Esophagus (tissue), 2 donors: ENCODE measurements around the gene TTC31. TPM values are rescaled to one million over a fixed set of nuclear protein-coding genes. Genes with fewer than 3 reads are reported as not detected.

Source experiments
- H3K27ac ChIP-seq, 2 donors: one replicate each; pipeline ENCODE4 v1.5.1; 2013; ENCODE audit warnings: low read depth in 2 of 2, mild to moderate bottlenecking in 2 of 2, inconsistent platforms in 1 of 2, low read length in 1 of 2, moderate library complexity in 1 of 2
- H3K27me3 ChIP-seq, 2 donors: one replicate each; pipeline ENCODE4 v1.6.1; 2013; ENCODE audit warnings: low read length in 2 of 2, control low read depth in 1 of 2, mild to moderate bottlenecking in 1 of 2; ENCODE audit not compliant: insufficient read depth in 2 of 2, control insufficient read depth in 1 of 2
- H3K36me3 ChIP-seq, 2 donors: one replicate each; pipeline ENCODE4 v1.6.1; 2013; ENCODE audit warnings: low read length in 1 of 2; ENCODE audit not compliant: control insufficient read depth in 2 of 2, insufficient read depth in 2 of 2
- H3K4me1 ChIP-seq, 2 donors: one replicate each; pipeline ENCODE4 v1.6.1; 2013; ENCODE audit warnings: low read length in 1 of 2; ENCODE audit not compliant: control insufficient read depth in 2 of 2, insufficient read depth in 2 of 2
- H3K4me3 ChIP-seq, 2 donors: one replicate each; pipeline ENCODE4 v1.5.1; 2013; ENCODE audit warnings: low read length in 2 of 2, mild to moderate bottlenecking in 2 of 2, low read depth in 1 of 2, moderate library complexity in 1 of 2
- H3K9me3 ChIP-seq, 2 donors: one replicate each; pipeline ENCODE4 v1.6.1; 2013; ENCODE audit warnings: mild to moderate bottlenecking in 2 of 2, low read depth in 1 of 2, low read length in 1 of 2, moderate library complexity in 1 of 2; ENCODE audit not compliant: control insufficient read depth in 2 of 2, insufficient read depth in 1 of 2
- WGBS, 2 donors: extraction: QIAGEN DNeasy Blood & Tissue Kit; methylation state at CpG; one replicate each; pipeline ENCODE4 v1.1.7; 2013; 5-methylcytosine and 5-hydroxymethylcytosine counted together
- polyA plus RNA-seq, 2 donors: library from polyadenylated mRNA; stranded (reverse); fragments of 200-250 nt; gene quantifications; one replicate each; pipeline ENCODE4 v1.2.3, GENCODE V29; 2013
- donor health status: healthy with polysubstance abuse.
- donor health status: Bipolar disorder and iron deficiency.

Gene TTC31
- polyA plus RNA-seq, 2 donors = 9.7 to 13.4 TPM

DNA sequence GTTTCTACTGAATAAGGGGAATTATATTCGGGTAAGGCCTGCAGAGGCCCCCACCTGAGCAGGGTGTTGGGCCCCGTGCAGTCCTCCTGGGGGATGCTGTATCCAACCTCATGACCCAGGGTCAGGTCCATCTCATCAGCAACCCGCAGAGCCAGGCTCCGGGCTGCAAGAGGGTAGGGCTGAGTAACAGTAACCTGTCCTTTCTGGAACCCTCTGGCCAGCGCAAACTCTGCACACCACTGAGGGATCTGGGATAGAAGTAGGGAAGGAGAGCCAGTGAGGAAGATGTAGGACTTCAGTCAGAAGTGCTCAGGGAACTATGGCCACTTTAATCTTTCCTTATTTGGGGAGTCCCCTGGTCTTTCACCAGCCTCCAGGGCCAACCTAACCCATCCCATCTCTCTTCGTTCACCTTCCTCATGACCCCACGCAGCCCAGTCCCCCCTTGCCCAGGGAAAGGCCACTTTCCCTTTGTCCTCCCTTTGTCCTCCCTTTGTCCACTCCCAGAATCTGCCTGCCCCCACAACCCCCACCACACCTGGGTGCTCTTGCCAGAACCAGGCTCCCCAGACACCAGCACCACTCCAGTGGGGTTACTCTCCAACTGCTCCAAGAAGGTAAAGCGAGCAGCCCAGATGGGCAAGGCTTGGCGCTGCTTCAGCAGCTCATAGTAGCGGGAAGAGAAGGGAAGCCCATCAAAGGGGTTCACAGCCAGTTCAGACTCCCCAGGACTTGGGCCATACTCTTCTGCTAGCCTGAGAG is 42.3 kb downstream of the TTC31 start:
- no peaks in the 10 kb centered on the region for H3K27me3 ChIP-seq
- peaks cover 4 to 8% of the 10 kb centered on the region in 2 donors for H3K4me1 ChIP-seq
- H3K9me3 ChIP-seq = no peaks in the 10 kb centered on the region
- H3K4me3 ChIP-seq = no peak overlapping the region
- WGBS, 2 donors = 93 to 95% methylated on average over 10 of the region's 10 CpGs
- peaks cover 7 to 11% of the 10 kb centered on the region in 2 donors for H3K36me3 ChIP-seq
- H3K27ac ChIP-seq = no peak overlapping the region

DNA sequence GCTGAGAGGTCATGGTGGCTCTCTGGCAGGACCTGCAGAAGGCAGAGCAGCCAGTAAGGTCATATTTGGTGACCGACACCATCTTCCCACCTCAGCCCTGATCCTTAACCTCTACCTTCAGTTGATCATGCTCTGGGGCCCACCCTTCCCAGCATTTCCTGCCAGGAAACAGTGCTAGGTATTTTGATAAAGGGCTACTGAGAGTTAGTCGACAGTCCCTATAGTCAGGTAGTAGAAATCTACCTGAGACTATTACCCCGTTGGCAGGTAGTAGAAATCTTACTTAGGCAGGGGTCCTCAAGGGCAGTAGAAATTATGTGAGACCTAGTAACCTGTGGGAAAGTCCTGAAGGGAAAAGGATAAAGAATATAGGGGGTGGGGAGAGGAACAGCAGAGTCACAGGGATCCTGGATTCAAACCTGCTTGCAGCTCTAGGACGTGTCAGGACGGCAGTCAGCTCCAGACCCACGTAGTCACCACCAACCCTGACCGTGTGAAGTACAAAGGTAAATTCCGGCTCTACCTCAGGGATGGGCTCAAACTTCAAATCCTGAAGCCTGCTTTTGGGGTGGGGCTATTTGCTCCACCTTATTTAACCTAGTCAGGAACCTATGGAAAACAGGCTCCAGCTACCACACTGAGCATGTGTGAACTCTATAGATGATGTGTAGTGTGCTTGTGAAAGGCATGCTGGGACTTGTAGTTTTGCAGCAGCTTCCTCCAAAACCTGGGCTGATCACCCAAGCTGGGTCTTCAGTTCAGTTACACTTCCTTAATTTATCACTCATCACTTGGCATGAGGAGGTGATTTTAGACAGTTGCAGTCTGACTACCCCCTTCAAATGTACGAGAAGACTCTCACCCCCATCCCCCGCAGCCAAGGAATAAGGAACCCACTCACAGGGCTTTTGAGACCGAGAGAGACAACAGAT is 43.1 kb downstream of the TTC31 start, which contains the start of gene DQX1:
Gene DQX1 (minus strand): TSS at position 515 of the 932 bp plus-strand sequence. CDS start 502 bp downstream, at position 13.
- no peak within 1 kb of the TSS for H3K4me3 ChIP-seq
- no peaks in the 10 kb centered on the region for H3K27me3 ChIP-seq
- no peaks in the 10 kb centered on the region for H3K9me3 ChIP-seq
- H3K27ac ChIP-seq = peak within 1 kb of the TSS; percentile 40 to 58
- peaks cover 7 to 11% of the 10 kb centered on the region in 2 donors for H3K36me3 ChIP-seq
- peaks cover 4 to 12% of the 10 kb centered on the region in 2 donors for H3K4me1 ChIP-seq
- WGBS, 2 donors = 71% methylated on average over 11 of the region's 11 CpGs

DNA sequence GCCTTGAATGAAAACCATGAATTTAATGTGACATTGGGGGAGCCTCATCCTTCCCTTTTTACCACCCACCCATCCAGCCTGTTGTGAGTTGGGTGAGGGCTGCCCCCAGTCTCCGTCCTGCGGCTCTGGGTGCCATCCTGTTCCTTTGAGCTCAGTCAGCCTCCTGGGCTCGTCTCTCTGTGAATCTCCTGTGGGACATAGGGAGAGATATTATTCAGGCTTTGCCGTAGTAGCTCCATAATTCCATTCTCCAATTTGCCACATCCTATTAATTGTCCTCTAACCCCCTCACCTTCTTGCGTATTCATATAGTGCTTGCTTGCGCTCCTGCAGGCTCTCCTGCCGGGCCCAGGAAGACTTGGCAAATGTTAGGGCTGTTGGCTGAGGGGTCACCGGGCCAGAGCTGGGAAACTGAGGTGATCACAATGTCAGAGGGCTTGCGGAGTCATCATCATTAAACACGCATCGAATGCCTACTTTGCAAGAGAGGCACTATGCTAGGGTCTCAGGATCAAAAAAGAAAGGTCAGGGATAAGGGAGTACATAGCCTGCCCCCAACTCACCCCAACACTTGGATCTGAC is 43.9 kb downstream of the TTC31 start:
- 95 to 98% methylated on average over 11 of the region's 11 CpGs for WGBS, 2 donors
- H3K9me3 ChIP-seq = no peaks in the 10 kb centered on the region
- peak overlapping the region in 1 of 2 donors; percentile 45 for H3K27ac ChIP-seq

DNA sequence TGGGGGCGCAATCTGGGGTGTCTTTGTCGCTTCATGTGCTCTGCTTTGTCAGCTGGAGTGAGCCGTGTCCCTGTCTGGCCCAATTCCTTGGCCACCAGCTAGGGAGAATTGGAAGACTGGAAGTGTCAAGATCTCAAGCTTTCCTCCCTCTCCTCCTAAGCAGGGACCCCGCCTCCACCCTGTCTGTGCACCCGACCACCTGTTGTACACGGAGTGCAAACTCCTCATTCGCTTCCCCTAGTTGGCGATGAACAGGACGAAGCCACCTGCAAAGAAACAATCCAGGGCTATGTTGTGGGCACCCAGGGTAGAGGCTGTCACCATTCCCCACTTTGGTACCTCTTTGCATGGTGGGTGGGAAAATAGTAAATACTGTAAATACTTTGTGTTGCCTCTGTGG is 44.9 kb downstream of the TTC31 start:
- Histone ChIP-seq H3K36me3 (peaks cover 7 to 16% of the 10 kb centered on the region in 2 donors), H3K4me1 (peaks cover 4 to 12% of the 10 kb centered on the region in 2 donors), H3K4me3 (no peak overlapping the region), H3K27ac (no peak overlapping the region), H3K27me3 (no peaks in the 10 kb centered on the region), H3K9me3 (no peaks in the 10 kb centered on the region)
- 94% methylated on average over 9 of the region's 9 CpGs for WGBS, 2 donors

More for the DNA sequence above, 43.9 kb downstream of the TTC31 start:
- Histone ChIP-seq H3K36me3 (peaks cover 7 to 11% of the 10 kb centered on the region in 2 donors), H3K4me1 (peaks cover 4 to 12% of the 10 kb centered on the region in 2 donors), H3K4me3 (no peak overlapping the region), H3K27me3 (no peaks in the 10 kb centered on the region)

DNA sequence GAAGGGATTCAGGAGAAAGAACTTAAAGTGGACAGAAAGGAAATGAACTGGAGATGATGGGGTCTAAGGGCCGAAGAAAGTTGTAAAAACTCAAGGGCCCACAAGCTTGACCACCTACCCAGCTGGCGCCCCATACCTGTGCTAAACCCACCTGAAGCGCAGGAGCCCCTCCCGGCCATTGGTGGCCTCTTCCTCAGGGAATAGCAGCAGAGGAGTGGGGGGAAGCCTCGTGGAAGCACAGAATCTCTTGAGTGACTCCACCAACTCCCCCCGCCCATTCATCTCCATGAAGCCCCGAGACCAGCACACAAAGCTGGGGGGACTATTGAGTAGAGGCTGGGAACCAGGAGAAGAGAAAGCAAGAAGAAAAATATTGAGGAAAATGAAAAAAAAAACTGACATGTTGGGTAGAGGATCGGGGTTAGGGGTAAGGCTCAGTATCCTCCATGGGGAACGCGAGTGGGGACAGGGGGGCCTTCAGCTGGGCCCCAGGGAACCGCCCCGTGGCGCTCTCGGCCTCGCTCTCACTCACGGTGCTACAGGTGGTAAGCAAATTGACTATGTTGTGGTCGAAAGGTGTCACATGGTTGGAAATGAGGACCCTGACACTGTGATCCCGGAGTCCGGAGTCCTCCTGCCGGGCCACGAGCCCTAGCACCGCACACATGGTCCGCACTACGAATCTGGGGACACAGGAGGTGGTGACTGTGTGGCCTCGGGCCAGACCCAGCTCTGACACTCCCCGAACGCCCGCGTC is 45.9 kb downstream of the TTC31 start:
- Histone ChIP-seq H3K4me3 (peak overlapping the region; percentile 61 to 97), H3K4me1 (peaks cover 4 to 12% of the 10 kb centered on the region in 2 donors), H3K27ac (peak overlapping the region; percentile 92), H3K36me3 (peaks cover 7 to 22% of the 10 kb centered on the region in 2 donors), H3K9me3 (no peaks in the 10 kb centered on the region), H3K27me3 (no peaks in the 10 kb centered on the region)
- 15% methylated on average over 29 of the region's 29 CpGs for WGBS, 2 donors

DNA sequence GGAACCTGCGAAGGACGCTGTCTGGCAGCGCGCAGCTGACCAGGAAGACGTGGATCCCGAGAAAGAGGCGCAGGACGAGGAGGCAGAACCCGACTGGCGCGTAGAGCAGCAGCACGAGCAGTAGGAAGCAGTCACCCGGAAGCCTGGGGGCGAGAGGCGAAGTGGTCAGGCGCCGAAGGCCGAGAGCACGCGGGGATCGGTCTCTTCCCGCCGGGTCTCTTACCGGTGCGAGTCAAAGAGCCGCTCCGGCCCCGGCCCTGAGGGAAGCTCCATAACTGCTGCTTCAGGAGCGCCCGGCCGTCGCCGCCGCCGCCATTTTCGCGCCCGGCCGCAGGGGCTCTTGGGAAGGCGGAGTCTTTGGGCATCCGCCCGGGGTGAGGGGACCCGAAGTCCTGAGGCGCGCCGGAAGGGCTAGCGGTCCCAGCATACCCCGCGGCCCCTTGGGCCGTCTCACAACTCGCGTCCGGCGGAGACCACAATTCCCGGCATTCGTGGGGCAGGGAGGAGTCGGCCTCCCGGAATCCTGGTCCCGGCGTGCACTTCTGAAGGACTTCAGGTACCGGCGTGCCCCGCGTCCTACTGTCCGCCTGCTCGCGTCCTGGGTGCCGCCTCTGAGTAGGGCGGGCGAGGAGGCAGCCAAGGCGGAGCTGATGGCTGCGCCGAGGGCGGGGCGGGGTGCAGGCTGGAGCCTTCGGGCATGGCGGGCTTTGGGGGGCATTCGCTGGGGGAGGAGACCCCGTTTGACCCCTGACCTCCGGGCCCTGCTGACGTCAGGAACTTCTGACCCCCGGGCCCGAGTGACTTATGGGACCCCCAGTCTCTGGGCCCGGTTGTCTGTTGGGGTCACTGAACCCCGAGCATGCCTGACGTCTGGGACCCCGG is 46.7 kb downstream of the TTC31 start, which contains the start of the genes AUP1 and HTRA2:
Gene AUP1 (minus strand): TSS at position 350 of the 882 bp plus-strand sequence. CDS start 77 bp downstream, at position 273.
Gene HTRA2 (plus strand): TSS at position 577 of the 882 bp plus-strand sequence. CDS start 74 bp downstream, at position 651.
- Histone ChIP-seq H3K27me3 (no peaks in the 10 kb centered on the region), H3K9me3 (no peaks in the 10 kb centered on the region), H3K4me1 (peaks cover 4 to 12% of the 10 kb centered on the region in 2 donors), H3K4me3 (peak within 1 kb of the TSS; percentile 61 to 97), H3K36me3 (peaks cover 7 to 22% of the 10 kb centered on the region in 2 donors), H3K27ac (peak within 1 kb of the TSS; percentile 92)
- WGBS, 2 donors = 0 to 1% methylated on average over 78 to 87 of the region's 87 CpGs

DNA sequence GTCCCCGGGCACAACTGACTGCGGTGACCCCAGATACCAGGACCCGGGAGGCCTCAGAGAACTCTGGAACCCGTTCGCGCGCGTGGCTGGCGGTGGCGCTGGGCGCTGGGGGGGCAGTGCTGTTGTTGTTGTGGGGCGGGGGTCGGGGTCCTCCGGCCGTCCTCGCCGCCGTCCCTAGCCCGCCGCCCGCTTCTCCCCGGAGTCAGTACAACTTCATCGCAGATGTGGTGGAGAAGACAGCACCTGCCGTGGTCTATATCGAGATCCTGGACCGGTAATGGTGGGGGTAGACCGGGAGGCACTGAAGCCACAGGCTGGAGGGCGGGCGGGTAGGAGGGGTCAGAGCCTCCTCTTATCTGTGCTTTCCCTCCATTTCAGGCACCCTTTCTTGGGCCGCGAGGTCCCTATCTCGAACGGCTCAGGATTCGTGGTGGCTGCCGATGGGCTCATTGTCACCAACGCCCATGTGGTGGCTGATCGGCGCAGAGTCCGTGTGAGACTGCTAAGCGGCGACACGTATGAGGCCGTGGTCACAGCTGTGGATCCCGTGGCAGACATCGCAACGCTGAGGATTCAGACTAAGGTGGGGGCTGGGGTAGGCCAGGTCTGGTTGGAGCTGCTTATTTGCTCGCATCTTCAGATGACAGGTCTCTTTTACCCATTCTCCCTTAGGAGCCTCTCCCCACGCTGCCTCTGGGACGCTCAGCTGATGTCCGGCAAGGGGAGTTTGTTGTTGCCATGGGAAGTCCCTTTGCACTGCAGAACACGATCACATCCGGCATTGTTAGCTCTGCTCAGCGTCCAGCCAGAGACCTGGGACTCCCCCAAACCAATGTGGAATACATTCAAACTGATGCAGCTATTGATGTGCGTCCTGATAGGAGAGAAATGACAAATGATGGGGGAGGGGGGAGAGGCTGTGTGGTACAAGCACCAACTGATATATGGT is 47.6 kb downstream of the TTC31 start:
- 1 to 2% methylated on average over 52 to 54 of the region's 54 CpGs for WGBS, 2 donors

More for the DNA sequence above, 47.6 kb downstream of the TTC31 start:
- Histone ChIP-seq H3K27me3 (no peaks in the 10 kb centered on the region), H3K27ac (peak overlapping the region; percentile 65 to 92), H3K36me3 (peaks cover 7 to 22% of the 10 kb centered on the region in 2 donors), H3K4me3 (peak overlapping the region; percentile 61 to 97), H3K9me3 (no peaks in the 10 kb centered on the region), H3K4me1 (peaks cover 4 to 12% of the 10 kb centered on the region in 2 donors)
